ENCODE results near the gene OR2T2. TPM values are rescaled to one million over a fixed set of nuclear protein-coding genes. Genes with fewer than 3 reads are reported as not detected.
"Not testable (repeated sequence)": the region's sequence is repeated elsewhere in the genome, so short reads cannot be mapped to it uniquely, and the experiment has no call there.

The OR2T2 gene
- total RNA-seq, 2 donors from 2014 or later, result not detected

DNA sequence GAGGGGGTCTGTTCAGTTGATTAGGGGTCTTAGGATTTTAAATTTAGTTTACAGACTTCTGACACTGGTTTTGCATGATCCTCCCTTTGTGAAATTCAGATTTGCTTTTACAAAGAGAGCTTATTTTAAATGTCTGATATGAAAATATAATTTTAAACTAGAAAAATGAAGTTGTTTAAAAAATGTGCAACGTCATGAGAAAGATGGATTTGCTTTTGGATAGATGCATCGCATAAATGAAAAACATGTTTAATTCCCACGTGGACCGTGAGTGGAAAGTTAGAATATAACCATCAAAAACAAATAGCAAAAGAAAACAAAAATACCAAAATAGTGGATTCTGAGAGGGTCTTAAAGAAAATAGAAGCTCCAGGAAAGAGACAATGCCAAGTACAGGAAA is 25.7 kb downstream of the OR2T2 start:
- intact Hi-C loops (cut with DNase I), result no loop called here
- no peak for DNase-seq
- Histone ChIP-seq H3K36me3 (no peaks in the 10 kb centered on the region), H3K4me1 (no peaks in the 10 kb centered on the region), H3K27ac (no peak overlapping the region), H3K9me3 (no peaks in the 10 kb centered on the region), H3K4me3 (no peak overlapping the region), H3K9ac (ENCODE audit: low read depth in 2 of 2, low read length in 2 of 2) (no peak overlapping the region), H3K27me3 (no peaks in the 10 kb centered on the region)
- TF ChIP-seq, protein P1, sequence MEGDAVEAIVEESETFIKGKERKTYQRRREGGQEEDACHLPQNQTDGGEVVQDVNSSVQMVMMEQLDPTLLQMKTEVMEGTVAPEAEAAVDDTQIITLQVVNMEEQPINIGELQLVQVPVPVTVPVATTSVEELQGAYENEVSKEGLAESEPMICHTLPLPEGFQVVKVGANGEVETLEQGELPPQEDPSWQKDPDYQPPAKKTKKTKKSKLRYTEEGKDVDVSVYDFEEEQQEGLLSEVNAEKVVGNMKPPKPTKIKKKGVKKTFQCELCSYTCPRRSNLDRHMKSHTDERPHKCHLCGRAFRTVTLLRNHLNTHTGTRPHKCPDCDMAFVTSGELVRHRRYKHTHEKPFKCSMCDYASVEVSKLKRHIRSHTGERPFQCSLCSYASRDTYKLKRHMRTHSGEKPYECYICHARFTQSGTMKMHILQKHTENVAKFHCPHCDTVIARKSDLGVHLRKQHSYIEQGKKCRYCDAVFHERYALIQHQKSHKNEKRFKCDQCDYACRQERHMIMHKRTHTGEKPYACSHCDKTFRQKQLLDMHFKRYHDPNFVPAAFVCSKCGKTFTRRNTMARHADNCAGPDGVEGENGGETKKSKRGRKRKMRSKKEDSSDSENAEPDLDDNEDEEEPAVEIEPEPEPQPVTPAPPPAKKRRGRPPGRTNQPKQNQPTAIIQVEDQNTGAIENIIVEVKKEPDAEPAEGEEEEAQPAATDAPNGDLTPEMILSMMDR (IDR thresholded peaks at IDR 0.05), result no peak

DNA sequence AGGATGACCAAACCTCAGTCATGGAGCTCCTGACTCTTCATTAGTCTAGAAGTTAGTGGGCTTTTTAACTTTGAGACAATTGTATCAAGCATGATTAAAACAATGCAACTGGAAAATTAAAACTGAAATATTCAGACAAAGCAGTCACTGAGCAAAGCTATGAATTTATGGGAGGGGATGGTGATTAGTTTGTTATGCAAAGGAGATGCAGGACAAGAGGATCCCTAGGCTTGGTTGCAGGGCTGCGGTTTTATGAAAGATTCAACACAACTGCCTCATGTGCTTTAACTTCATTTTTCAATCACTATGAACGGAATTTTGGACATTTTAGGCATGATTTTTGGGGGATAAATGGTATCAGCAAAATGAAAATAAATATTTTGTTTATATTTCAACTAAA is 26.7 kb downstream of the OR2T2 start:
- DNase-seq; H3K4me1 ChIP-seq; intact Hi-C loops (cut with DNase I): not testable (repeated sequence)

DNA sequence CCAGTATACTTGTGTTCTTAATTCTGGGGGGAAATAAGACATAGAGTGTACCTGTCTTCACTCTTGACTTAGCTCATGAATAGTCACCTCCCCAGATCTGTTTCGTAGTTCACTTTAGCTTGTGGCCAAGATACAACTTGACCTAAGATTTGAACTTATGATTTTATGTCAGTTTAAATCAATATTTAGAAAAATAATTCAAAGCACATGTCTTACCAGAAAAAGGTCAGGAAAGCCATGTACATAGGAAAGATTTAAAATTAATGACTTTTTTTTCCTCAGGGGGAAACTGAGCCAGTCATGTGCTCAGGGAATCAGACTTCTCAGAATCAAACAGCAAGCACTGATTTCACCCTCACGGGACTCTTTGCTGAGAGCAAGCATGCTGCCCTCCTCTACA is 27.6 kb downstream of the OR2T2 start, which contains the start of gene OR2T3:
TSS of gene OR2T3 (plus strand) at position 301 of the 400 bp plus-strand sequence. CDS start at position 301, 0 bp downstream.
- H3K9me3 ChIP-seq; DNase-seq; H3K27ac ChIP-seq; intact Hi-C loops (cut with DNase I); H3K36me3 ChIP-seq; H3K9ac ChIP-seq (ENCODE audit: low read depth in 2 of 2, low read length in 2 of 2); H3K27me3 ChIP-seq; H3K4me3 ChIP-seq; H3K4me1 ChIP-seq: not testable (repeated sequence)

More for the DNA sequence above, 26.7 kb downstream of the OR2T2 start:
- not testable (repeated sequence) for H3K9me3 ChIP-seq; H3K4me3 ChIP-seq; H3K27ac ChIP-seq; H3K36me3 ChIP-seq; H3K9ac ChIP-seq (ENCODE audit: low read depth in 2 of 2, low read length in 2 of 2); H3K27me3 ChIP-seq

DNA sequence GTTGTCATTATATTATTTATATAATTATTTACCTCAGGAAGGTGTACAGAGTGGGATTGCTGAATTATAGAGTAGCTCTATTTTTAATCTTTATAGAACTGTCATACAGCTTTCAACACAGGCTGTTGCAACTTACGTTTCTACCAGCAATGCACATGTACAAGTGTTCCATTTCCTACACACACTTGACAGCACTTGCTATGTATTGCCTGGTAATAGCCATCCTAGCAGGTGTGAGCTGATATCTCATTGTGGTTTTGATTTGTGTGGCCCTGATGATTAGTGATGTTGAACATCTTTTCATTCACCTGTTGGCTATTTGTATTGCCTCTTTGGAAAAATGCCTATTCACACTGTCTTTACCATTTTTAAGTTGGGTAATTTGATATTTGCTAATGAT is 30.2 kb downstream of the OR2T2 start:
- H3K9me3 ChIP-seq; H3K4me3 ChIP-seq; intact Hi-C loops (cut with DNase I); H3K27me3 ChIP-seq; H3K27ac ChIP-seq; H3K4me1 ChIP-seq; H3K9ac ChIP-seq (ENCODE audit: low read depth in 2 of 2, low read length in 2 of 2); H3K36me3 ChIP-seq; DNase-seq: not testable (repeated sequence)

DNA sequence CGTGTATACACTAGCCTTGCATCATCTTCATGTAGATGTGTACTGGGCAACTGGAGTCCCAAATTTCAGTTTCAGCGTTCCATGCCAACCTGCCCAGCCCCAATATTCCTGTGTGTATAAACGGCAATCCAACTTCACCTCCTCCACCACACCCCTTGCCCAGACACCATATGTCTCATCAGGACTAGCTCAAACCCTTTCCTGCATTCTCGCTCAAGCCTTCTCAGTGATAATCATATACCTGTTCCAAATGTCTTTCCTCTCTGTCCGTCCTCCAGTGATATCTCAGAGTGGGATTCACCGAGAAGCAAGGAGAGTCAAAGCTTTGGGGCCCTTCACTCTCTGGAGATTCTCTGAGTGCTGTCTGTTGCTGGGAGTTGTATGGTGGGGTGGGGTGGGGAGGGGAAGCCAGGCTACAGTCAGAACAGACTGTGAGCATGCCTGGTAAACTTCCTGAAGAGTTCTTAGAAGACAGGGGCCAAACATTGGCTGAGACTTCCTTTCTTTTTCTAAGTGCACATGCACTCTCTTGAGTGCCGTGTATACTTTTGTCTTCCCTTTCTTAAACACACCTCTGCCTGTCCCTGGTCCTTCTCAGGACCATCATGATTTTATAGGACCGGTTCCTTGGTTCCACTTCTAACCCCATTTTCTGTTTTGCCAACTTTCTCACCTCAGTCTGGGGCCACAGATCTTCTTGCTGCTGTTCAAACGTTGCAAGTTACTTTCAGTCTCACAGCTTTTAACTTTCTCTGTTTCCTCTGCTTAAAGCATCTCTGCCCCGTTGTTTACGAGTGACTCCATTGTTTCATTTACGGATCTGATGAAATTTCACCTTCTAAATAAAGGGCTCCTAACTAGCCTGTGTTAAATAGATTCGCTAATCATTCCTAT is 36.5 kb downstream of the OR2T2 start:
- H3K4me1 ChIP-seq; H3K4me3 ChIP-seq; DNase-seq; H3K9me3 ChIP-seq; H3K36me3 ChIP-seq; H3K27ac ChIP-seq; intact Hi-C loops (cut with DNase I); H3K27me3 ChIP-seq; H3K9ac ChIP-seq (ENCODE audit: low read depth in 2 of 2, low read length in 2 of 2): not testable (repeated sequence)

DNA sequence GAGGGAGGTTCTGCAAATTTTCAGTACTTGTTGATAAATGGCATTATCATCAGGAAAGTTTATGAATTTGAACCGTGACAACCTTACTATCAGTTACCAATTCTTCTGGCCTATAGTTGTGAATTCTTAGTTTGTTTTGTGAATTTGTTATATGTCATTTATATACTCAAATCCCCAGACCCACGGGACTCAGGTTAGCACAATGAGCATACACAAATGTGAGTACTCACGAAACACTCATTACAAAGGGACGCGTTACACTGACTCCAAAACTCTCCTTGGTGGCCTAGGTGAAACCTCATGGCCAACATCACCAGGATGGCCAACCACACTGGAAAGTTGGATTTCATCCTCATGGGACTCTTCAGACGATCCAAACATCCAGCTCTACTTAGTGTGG is 42.9 kb downstream of the OR2T2 start, which contains the start of gene OR2T5:
TSS of gene OR2T5 (plus strand) at position 301 of the 400 bp plus-strand sequence. CDS start at position 301, 0 bp downstream.
- DNase-seq; H3K4me1 ChIP-seq; H3K27me3 ChIP-seq; H3K27ac ChIP-seq; H3K4me3 ChIP-seq; H3K9me3 ChIP-seq; H3K9ac ChIP-seq (ENCODE audit: low read depth in 2 of 2, low read length in 2 of 2); H3K36me3 ChIP-seq; intact Hi-C loops (cut with DNase I): not testable (repeated sequence)

DNA sequence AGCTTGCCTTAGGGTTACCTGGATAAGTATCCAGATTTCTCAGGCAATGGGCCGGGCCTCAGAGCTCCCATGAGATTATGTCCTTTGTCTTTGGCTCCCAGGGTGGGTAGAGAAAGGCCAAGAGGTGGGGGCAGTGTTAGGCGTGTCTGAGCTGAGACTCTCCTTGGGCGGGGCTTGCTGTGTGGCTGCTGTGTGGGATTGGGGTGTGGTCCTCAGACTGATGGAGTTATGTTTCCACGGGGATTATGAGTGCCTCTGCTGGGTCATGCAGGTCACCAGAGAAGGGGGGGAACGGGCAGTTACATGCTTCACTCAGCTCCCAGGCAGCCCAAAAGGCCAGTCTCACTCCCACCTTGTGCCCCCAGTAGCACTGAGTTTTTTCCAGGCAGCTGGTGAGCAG is 51.2 kb downstream of the OR2T2 start:
- H3K36me3 ChIP-seq; H3K9me3 ChIP-seq; H3K4me1 ChIP-seq; H3K27ac ChIP-seq; intact Hi-C loops (cut with DNase I); DNase-seq; H3K9ac ChIP-seq (ENCODE audit: low read depth in 2 of 2, low read length in 2 of 2); H3K27me3 ChIP-seq; H3K4me3 ChIP-seq: not testable (repeated sequence)

DNA sequence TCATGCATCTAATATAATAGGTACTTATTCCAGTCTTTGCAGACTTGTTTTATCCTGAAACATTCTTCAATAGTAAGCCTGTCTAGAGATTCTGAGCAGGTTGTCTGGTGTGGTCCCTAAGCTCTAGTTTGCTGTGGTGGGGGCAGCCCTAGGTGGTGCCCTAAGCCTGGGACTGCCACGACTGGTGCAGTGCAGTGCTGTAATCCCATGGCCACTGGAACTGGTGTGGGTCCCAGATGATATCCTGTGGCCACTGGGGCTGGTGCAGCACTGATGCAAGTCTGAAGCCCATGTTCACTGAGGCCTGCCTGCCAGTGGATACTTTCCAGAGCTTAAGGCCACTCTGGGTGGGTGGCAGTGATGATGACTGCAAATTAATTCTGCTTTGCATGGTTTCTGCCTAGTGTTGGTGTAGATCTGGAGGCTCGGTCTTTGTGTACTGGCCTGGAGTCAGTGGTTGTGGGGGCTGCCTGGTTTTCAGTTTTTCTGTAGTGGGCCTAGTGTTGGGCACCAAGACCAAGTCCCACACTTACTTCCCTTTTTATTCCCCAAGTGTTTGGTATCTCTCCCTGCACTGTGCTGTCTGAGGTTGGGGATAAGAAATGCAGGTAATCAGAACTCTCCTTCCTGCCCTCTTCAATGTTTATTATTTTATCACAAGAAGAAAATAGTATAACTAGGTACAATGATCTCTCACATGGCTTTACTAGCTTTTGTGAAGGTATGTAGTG is 55.0 kb downstream of the OR2T2 start:
- intact Hi-C loops (cut with DNase I); H3K36me3 ChIP-seq; DNase-seq: not testable (repeated sequence)

More for the DNA sequence above, 55.0 kb downstream of the OR2T2 start:
- H3K9me3 ChIP-seq; H3K4me3 ChIP-seq; H3K27me3 ChIP-seq; H3K9ac ChIP-seq (ENCODE audit: low read depth in 2 of 2, low read length in 2 of 2); H3K4me1 ChIP-seq; H3K27ac ChIP-seq: not testable (repeated sequence)

Other genes starting within 250 kb of the OR2T2 start
- not detected for gene OR2M3, start 248.4 kb upstream of the OR2T2 start, total RNA-seq
- gene OR2M4, start 214.2 kb upstream of the OR2T2 start, total RNA-seq, result not detected
- not detected for gene OR2T33, start 167.7 kb upstream of the OR2T2 start, total RNA-seq
- not detected for gene OR2T12, start 142.2 kb upstream of the OR2T2 start, total RNA-seq
- not detected for gene OR2M7, start 121.1 kb upstream of the OR2T2 start, total RNA-seq
- not detected for gene OR14C36, start 96.9 kb upstream of the OR2T2 start, total RNA-seq
- not detected for gene OR2T4, start 84.0 kb upstream of the OR2T2 start, total RNA-seq
- gene OR2T6, start 69.9 kb upstream of the OR2T2 start, total RNA-seq, result not detected
- not detected for gene OR2T1, start 42.6 kb upstream of the OR2T2 start, total RNA-seq
- not detected for gene OR2T3, start 27.7 kb downstream of the OR2T2 start, total RNA-seq
- gene OR2T5, start 43.0 kb downstream of the OR2T2 start, total RNA-seq, result not detected
- not detected for gene OR2G6, start 62.4 kb downstream of the OR2T2 start, total RNA-seq
- not detected for gene OR2T29, start 117.1 kb downstream of the OR2T2 start, total RNA-seq
- not detected for gene OR2T34, start 129.1 kb downstream of the OR2T2 start, total RNA-seq
- gene OR2T10, start 152.1 kb downstream of the OR2T2 start, total RNA-seq, result not detected
- gene OR2T11, start 189.5 kb downstream of the OR2T2 start, total RNA-seq, result not detected
- gene OR2T35, start 199.6 kb downstream of the OR2T2 start, total RNA-seq, result not detected
- not detected for gene OR2T27, start 209.9 kb downstream of the OR2T2 start, total RNA-seq